ENCODE measurements around the gene SPO11. TPM values are rescaled to one million over a fixed set of nuclear protein-coding genes. Genes with fewer than 3 reads are reported as not detected.

SPO11 gene
- total RNA-seq, 1 donor from 2014 or later: not detected

DNA sequence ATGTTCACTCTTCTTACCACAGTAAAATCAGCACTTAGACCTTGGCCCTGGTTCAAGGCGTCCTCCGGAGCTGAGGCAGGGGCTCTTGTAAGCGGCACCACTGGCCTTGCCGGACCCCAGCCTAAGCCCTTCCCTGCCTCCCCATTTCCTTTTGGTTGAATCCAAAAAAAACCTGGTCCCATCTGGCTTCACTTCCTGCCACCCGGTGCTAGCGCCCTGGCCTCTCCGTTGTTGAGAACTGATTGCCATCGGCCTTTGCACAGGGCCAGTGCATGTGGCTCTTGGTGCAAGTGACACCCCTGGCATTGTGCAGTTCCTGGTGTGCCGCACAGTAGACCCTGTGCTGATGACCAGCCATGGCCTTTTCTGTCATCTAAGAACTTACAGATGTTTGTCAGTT is 42.6 kb downstream of the SPO11 start:
- Mint-ChIP-seq H3K27me3 (no peaks in the 10 kb centered on the region), H3K4me3 (no peak overlapping the region), H3K9me3 (no peaks in the 10 kb centered on the region), H3K4me1 (no peaks in the 10 kb centered on the region), H3K36me3 (ENCODE audit: low read depth) (peaks cover 98% of the 10 kb centered on the region), H3K27ac (no peak overlapping the region)
- ChIA-PET POLR2A (no interaction called here), CTCF (no interaction called here)
- no peak for ATAC-seq (ENCODE audit: low read depth)
- intact Hi-C loops (cut with micrococcal nuclease): no loop called here
- no peak for DNase-seq
- TF ChIP-seq, protein P1, sequence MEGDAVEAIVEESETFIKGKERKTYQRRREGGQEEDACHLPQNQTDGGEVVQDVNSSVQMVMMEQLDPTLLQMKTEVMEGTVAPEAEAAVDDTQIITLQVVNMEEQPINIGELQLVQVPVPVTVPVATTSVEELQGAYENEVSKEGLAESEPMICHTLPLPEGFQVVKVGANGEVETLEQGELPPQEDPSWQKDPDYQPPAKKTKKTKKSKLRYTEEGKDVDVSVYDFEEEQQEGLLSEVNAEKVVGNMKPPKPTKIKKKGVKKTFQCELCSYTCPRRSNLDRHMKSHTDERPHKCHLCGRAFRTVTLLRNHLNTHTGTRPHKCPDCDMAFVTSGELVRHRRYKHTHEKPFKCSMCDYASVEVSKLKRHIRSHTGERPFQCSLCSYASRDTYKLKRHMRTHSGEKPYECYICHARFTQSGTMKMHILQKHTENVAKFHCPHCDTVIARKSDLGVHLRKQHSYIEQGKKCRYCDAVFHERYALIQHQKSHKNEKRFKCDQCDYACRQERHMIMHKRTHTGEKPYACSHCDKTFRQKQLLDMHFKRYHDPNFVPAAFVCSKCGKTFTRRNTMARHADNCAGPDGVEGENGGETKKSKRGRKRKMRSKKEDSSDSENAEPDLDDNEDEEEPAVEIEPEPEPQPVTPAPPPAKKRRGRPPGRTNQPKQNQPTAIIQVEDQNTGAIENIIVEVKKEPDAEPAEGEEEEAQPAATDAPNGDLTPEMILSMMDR (IDR thresholded peaks at IDR 0.05): no peak

DNA sequence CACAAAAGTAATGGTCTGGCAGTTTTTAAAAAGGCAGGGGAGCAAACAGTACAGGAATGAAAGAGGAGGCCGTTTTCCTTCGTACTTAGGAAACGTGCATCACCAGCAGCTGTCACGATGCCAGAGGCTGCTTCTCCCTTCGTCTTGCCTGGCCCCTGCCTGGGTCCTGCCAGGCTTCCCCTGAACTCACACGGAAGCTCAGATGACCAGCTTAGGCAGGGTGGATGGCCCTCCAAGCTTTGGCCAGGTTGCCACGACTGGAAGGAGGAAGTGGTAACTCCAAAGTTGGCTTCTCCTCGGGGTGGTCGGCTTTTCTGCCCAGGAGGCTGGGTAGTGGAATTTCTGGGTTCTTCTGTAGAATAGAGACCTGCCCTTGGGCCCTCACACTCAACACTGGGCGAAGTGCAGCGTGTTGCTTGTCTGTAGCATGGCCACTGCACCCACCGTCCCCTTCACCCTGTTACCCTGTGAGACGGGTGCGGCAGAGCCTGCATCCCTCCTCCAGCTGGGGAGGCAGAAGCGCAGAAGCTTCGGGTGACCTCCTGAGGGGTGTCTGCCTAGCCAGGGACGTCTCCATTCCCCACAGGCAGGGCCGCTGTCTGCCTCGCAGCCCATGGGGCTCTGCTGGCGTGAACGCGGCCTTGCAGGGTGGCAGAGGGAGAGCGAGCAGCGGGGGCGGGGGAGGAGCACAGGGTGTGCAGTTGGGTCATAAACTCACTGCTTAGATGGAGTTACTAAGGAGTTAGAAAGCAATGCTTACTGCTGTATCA is 43.2 kb downstream of the SPO11 start:
- Mint-ChIP-seq H3K27me3 (no peaks in the 10 kb centered on the region), H3K9me3 (no peaks in the 10 kb centered on the region), H3K4me1 (no peaks in the 10 kb centered on the region), H3K36me3 (ENCODE audit: low read depth) (peaks cover 98% of the 10 kb centered on the region), H3K4me3 (no peak overlapping the region), H3K27ac (no peak overlapping the region)
- CTCF ChIA-PET: no interaction called here
- TF ChIP-seq, protein P1 (IDR thresholded peaks at IDR 0.05): no peak
- DNase-seq (no peak), ATAC-seq (ENCODE audit: low read depth) (no peak)
- POLR2A ChIA-PET: interaction anchor here (0.6 kb wide), 1 partner anchor 1016 kb away, joined by 3 read pairs; no protein-coding TSS in a partner anchor
- intact Hi-C loops (cut with micrococcal nuclease): no loop called here

- intact Hi-C loops (cut with micrococcal nuclease): no loop called here
Measured at GRCh38 chr20:57374343-57374930, 44.8 kb downstream of the SPO11 start.

GRCh38 chr20:57374931-57375651 is 45.5 kb downstream of the SPO11 start:
- TF ChIP-seq, protein P1 (IDR thresholded peaks at IDR 0.05): no peak
- Mint-ChIP-seq H3K27me3 (no peaks in the 10 kb centered on the region), H3K4me1 (no peaks in the 10 kb centered on the region), H3K36me3 (ENCODE audit: low read depth) (peaks cover 99% of the 10 kb centered on the region), H3K4me3 (no peak overlapping the region), H3K9me3 (no peaks in the 10 kb centered on the region), H3K27ac (no peak overlapping the region)
- ATAC-seq (ENCODE audit: low read depth): no peak
- intact Hi-C loops (cut with micrococcal nuclease): no loop called here
- no peak for DNase-seq
- CTCF ChIA-PET: no interaction called here
- POLR2A ChIA-PET: interaction anchor here (0.6 to 0.7 kb wide), 2 partner anchors 23 to 116 kb away, joined by 4 to 5 read pairs; no protein-coding TSS in a partner anchor

More at GRCh38 chr20:57374343-57374930, 44.8 kb downstream of the SPO11 start:
- DNase-seq (no peak), ATAC-seq (ENCODE audit: low read depth) (no peak)
- Mint-ChIP-seq H3K4me3 (no peak overlapping the region), H3K9me3 (no peaks in the 10 kb centered on the region), H3K27me3 (no peaks in the 10 kb centered on the region), H3K27ac (no peak overlapping the region), H3K4me1 (no peaks in the 10 kb centered on the region), H3K36me3 (ENCODE audit: low read depth) (peaks cover 99% of the 10 kb centered on the region)
- POLR2A ChIA-PET: no interaction called here
- CTCF ChIA-PET: no interaction called here
- TF ChIP-seq, protein P1 (IDR thresholded peaks at IDR 0.05): no peak

Data from activated B cell treated with CpG ODN at 0.5 μM for 24 hours (primary cell).